ENCODE results near the gene TBX19. TPM values are rescaled to one million over a fixed set of nuclear protein-coding genes. Genes with fewer than 3 reads are reported as not detected.

The TBX19 gene
- total RNA-seq, 2 experiments from 2014 or later, result 0.80 to 0.82 TPM

DNA sequence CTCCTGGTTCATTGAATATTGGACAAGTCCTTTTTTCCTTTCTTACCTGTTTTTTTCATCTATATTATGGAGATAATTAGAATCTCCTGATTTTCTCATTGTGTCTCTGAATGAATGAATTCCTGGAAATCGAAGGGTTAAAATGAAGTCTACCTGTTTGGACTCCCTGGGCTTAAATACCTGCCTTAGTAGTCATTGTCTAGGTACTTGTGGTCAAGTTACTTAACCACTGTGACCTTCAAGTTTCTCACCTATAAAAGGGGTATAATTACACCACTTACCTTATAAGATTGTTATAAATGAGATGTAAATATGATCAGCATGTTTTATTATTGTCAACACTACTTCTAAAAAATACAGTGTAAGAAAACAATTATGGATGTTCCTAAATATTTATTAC, 9.0 kb upstream of the TBX19 start:
- ChIA-PET POLR2A (no interaction called here), CTCF (interaction anchor here (0.7 kb wide), 2 partner anchors 141 to 1344 kb away, joined by 4 to 6 read pairs; no protein-coding TSS in a partner anchor)

DNA sequence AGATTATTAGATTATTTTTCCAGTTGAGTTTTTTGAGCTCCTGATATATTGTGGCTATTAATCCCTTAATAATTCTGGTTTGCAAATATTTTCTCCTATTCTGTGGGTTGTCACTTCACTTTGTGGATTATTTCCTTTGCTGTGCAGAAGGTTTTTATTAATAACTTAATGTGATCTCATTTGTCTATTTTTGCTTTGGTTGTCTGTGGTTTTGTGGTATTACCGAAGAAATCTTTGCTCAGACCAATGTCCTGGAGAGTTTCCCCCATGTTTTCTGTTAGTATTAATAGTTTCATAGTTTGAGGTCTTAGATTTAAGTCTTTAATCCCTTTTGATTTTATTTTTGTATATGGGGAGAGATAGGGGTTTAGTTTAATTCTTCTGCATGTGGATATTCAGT, 7.1 kb upstream of the TBX19 start:
- CTCF ChIA-PET, result no interaction called here
- POLR2A ChIA-PET, result no interaction called here

DNA sequence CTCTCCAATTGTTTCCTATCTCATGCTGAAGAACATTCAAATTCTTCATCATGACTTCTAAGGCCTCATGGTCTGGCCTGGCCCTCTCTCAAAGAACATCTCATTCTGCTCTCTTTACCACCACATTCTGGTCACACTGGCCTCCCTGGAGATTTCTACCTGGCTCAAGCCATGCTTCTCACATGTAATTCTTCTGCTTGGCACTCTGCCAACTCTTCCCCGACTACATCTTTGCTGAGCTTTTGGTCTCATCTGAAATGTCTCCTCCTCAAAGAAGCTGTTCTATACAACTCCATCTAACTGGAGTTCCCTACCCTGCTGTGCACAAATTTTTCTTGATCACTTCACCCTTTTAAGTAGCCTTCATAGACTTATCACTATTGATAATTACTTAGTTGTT, 1.4 kb upstream of the TBX19 start:
- POLR2A ChIA-PET, result no interaction called here
- CTCF ChIA-PET, result no interaction called here

DNA sequence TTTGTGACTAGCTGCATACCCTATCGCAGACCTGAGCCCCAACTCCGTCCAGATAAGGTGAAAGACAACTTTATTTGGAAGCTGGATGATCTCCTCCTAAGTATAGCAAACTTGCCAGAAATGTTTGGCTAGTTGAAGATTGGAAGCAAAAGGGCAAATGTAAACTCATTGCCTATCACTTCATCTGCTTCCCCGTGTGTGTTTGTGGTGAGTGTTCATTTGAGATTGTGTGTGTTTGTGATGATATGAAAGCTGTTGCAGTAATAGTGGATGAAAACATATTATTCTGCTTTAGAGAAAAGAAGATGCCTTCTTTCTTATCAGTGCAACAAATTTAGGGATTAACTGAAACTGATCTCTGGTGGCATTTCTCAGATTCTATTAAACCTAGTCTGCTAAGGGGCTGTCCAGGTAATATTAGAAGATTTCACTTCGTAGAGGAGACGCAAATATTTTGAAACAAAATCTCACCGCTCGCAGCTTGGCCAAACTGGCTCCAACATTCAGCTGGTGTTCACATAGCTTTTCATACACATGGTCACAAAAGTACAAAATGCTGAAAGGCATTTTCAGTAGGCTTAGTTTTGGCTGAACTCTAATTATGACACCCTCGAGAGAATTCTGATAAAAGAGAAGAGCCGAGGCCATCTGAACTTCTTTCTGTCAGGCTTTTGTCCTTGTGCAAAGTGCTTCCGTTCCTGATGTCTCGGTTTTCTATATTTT, 1.1 kb downstream of the TBX19 start:
- ChIA-PET POLR2A (no interaction called here), CTCF (no interaction called here)

DNA sequence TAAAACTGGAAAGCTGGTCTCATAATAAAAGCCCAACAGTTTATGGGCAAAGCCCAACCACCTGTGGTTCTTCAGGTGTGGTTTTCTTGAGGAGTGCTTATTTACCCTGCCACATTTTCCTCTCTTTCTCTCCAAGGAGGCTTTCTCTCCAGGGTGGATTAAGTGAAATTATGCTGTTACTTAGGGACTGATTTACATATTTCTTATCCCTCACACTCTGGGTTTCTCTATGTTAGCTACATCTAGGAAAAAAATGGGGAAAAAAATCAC, 4.8 kb downstream of the TBX19 start:
- CTCF ChIA-PET, result no interaction called here
- POLR2A ChIA-PET, result no interaction called here

DNA sequence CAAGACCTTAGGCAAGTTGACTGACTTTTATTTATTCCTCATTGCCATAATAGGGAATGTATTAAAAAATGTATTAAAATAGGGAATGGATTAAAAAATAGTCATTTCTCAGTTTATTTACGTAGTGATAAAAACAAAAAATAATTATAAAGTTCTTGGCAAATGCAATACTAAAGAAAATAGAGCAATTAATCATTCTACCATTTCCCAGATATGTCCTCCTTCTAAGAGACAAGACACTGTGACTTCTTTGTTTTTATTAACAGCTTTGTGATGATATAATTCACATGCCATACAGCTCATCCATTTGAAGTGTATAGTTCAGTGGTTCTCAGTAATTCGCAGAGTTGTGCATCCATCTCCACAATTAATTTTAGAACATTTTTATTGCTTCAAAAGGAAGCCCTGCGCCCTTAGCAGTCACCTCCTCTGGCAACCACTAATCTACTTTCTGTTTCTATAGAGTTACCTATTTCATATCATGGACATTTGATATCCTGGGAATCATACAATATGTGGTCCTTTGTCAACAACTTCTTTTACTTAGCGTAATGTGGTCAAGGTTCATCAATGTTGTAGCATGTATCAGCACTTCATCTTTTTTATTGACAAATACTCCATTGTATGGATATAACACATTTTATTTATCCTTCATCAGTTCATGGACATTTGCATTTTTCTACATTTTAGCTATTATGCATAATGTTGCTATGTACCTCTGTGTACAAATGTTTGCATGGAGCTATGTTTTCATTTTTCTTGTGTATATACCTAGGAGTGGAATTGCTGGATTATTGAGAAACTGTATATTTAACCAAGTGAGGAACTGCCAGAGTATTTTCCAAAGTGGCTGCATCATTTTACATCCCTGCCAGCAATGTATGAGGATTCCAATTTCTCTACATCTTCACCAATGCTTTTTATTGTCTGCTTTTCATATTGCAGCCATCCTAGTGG, 5.6 kb downstream of the TBX19 start:
- ChIA-PET POLR2A (no interaction called here), CTCF (interaction anchor here (1.6 kb wide), 1 partner anchor 204 kb away, joined by 4 read pairs; no protein-coding TSS in a partner anchor)

DNA sequence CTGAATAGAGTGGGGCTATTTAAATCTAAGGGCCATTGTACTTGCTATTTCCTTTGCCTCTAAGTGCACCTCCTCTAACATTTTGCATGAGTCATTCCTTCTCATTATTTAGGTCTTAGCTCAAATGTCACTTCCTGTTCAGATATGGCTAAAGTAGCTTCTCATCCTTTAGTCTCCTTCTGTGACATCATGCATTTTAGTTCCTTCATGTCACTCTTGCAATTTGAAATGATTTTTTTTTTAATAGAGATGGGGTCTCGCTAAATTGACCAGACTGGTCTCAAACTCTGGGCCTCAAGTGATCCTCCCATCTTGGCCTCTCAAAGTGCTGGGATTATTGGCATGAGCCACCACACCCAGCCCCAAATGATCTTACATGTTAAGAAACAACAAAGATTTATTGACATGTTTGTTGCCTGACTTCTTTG, 6.6 kb downstream of the TBX19 start:
- ChIA-PET CTCF (interaction anchor here (1.6 kb wide), 1 partner anchor 205 kb away, joined by 4 read pairs; no protein-coding TSS in a partner anchor), POLR2A (no interaction called here)

DNA sequence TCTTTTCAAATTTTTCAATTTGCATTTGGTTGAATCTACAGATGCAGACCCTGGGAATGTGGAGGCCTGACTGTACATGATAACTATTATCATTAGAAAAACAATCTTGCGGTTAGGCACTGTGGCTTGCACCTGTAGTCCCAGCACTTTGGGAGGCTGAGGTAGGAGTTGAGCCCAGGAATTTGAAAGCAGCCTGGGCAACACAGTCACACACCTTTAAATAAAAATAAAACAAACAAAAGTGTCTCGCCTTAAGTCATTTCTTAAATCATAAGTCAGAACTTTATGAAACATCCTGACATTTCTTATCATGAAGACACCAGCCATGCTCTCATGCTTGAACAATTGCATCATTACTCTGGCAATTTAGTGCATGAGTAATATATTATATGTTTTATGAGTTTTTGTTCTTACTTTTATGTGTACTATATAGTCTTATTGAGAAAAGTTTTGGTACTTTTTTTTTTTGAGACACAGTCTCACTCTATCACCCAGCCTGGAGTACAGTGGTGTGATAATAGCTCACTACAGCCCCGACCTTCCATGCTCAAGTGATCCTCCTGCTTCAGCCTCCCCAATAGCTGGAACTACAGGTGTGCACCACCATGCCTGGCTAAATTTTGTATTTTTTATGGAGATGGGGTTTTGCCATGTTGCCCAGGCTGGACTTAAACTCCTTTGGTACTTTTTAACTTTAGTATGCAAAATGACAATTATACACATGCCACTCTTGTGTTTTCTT, 7.8 kb downstream of the TBX19 start:
- ChIA-PET POLR2A (no interaction called here), CTCF (no interaction called here)

DNA sequence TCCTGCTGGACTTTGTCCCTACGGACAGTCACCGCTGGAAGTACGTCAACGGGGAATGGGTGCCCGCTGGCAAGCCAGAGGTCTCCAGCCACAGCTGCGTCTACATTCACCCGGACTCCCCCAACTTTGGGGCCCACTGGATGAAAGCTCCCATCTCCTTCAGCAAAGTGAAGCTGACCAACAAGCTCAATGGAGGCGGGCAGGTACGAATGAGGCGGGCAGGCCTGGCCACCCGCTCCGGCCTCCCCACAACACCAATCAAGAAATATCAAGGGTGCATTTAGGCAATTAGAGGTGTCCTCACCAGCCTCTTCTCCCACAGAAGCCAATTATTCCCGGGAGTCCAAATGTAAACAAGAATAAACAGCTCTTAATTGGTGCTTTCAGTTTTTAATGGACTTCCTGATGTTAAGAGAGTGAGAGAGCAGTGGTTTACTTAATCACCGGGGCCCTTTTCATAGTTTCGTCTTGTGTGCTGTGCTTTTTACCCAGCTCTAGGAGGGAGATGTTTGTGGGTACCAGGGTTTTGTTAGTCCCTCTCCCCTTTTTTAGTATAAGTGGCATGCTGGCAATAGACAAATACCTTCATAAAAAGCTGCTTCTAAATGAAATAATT, 10.7 kb downstream of the TBX19 start:
- CTCF ChIA-PET, result no interaction called here
- POLR2A ChIA-PET, result no interaction called here

DNA sequence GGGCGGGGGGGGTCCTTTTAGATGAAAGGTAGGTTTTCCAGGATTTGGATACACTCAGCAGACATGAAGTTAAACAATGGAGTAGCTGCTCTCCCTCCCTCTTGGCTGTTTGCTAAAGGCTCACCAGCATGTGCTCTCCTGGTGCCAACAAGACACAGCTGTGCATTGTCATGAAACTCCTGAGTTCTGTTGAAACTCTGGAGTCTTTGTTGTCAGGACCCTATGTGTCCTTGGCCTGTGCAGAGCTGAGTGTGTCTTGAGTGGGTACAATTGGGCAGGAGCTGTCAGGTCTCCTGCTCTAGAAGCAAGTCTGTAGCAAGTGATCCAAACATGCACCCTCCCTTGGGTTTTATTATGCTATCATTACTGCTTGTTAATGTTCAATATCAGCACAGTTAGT, 12.7 kb downstream of the TBX19 start:
- POLR2A ChIA-PET, result no interaction called here
- CTCF ChIA-PET, result no interaction called here

DNA sequence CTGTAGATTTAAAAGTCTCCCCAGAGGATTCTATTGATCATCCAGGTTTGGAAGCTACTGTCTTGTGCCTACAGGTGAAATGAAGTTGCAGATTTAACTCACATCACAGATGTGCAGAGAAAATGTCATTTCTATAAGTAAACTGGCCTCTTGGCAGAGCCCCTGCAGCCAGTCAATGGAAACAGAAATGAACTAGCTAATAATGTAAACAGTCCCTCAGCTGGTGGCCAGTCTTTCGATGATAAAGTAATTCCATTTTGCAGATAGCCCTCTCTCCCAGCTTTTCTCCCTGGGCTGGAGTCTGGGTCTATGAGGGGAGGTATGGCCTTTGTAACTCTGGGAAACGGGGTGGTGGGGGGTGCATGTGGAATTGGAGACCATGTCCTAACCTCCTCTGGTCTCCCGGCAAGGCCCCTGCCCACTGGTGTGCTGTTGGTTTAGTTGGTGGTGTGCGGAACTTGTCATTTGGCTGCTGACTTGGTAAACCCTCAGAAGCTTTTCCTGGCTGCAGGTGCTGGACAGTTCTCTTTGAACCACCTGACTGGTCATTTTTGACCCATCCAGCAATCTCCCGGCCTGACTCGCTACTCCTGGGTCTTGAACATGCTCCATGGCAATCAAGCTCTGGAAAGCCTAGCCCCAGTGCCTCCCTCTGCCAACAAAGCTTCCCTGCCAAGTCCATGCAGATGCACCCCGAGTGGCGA, 14.9 kb downstream of the TBX19 start:
- ChIA-PET POLR2A (no interaction called here), CTCF (interaction anchor here (0.6 kb wide), 2 partner anchors 11 to 50 kb away, joined by 3 read pairs; no protein-coding TSS in a partner anchor)

DNA sequence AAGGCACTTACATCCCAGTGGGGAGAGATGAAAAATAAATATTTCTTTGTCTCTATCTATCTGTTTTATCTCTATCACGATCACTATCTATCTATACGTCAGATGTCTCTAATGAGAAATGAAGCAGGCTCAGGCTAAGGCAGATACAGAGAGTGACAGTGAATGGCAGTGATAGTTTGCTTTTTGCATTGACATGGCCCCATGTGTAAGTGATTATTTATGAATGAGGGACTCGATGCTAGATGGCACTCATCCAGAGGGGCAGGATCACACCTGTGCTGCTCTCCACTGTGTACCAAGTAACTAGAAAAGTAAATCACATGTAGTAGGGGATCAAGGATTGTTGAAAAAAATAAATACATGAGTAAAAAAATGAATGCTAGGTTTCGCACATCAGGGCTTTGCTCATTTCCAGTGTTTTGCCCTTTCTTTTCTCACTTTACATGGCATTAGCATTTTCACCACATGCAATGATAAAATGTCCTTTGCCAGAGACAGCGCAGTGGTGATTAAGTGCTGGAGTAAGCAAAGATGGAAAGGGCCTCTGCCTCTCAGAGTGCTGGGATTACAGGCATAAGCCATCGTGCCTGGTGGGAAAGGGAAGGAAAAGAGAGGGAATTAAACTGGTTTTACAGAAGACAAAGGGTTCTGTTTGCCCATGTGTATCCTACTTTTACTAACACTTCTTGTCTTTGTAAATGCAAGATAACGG, 16.5 kb downstream of the TBX19 start:
- ChIA-PET POLR2A (no interaction called here), CTCF (no interaction called here)

DNA sequence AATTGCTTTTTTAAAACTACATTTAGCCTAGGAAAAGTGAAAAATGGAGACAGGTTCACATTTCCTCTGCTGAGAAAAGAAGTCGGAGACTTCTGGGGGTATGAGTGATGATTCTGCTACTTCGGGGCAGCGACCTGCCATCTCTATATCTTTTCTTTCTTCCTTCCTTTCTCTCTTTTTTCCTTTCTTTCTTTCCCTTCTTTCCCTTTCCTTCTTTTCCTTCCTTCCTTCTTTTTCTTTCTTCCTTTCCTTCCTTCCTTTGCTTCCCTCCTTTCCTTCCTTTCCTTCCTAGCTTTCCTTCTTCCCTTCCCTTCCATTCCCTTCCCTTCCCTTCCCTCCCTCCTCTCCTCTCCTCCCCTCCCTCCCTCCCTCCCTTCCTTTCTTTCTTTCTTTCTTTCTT, 17.8 kb downstream of the TBX19 start:
- POLR2A ChIA-PET, result no interaction called here
- CTCF ChIA-PET, result no interaction called here

DNA sequence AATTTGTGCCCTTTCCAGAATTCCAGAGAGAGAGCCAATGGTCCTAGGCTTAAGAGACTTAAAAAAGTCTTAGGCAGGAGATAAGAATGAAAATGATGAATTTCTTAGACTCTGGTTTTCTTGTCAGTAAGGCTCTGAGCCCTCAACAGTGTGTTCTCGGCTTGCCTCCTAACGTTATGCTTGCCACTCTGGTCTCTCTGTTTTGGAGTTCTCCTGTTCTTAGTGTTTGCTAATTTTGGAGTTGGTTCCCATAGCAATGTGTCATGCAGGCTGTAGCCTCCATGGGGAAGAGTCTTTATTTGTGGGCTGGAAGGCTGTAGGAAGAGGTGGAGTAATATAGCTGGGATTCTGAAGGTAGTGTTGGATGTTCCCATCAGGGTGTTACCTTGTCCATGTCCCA, 19.9 kb downstream of the TBX19 start:
- ChIA-PET POLR2A (no interaction called here), CTCF (no interaction called here)

DNA sequence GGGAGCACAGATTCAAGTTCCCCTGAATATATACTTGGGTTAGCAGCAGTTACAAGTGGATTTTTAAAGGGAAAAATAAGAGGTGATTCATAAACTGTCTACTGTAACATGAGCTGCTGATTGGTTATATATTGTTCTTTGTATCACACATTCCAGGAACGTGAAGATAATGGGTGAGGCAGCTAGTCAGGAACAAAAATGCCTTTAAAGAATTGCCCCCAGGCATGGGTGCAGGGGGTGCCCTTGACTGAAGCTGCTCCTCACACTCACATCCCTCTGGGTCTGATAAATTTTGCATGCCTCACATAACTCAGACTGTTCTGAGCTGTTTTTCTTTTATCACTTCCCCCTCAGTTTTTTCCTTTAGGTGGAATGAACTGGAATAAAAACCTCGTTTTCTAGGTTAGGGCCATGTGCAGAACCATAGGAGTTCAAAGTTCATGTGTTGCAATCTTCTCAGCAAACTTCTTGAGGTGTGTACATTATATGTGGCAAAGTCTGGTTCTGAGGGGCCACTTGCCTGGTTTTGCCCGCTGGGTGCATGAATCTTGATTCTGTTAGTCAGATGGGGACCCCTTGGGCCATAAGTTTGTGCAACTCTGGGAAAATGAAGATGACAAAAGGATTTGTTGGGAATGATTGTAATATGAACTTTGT, 21.1 kb downstream of the TBX19 start:
- ChIA-PET CTCF (no interaction called here), POLR2A (no interaction called here)

DNA sequence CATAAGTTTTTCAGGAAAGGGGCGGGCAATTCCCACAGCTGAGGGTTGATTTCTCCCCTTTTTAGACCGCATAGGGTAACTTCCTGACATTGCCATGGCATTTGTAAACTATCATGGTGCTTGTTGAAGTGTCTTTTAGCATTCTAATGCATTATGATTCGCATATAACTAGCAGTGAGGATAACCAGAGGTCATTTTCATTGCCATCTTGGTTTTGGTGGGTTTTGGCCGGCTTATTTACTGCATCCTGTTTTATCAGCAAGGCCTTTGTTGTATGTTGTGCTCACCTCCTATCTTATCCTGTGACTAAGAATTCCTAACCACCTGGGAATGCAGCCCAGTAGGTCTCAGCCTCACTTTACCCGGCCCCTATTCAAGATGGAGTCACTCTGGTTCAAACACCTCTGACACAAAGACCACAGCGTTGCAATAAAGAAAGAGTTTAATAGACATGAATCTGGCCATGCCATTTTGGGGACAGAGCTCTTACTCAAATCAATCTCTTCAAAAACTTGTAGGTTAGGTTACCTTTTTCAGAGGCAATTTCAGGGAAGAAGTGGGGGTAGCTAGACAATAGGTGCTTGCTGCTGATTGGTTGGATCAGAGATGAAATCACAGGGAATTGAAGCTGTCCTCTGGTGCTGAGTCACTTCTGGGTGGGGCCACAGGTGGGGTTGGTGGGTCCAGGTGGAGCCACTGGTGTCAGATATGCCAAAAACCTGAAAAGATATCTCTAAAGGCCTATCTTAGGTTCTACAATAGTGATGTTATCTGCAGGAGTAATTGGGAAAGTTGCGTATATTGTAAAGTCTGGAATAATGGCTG, 23.3 kb downstream of the TBX19 start:
- CTCF ChIA-PET, result no interaction called here
- POLR2A ChIA-PET, result no interaction called here

DNA sequence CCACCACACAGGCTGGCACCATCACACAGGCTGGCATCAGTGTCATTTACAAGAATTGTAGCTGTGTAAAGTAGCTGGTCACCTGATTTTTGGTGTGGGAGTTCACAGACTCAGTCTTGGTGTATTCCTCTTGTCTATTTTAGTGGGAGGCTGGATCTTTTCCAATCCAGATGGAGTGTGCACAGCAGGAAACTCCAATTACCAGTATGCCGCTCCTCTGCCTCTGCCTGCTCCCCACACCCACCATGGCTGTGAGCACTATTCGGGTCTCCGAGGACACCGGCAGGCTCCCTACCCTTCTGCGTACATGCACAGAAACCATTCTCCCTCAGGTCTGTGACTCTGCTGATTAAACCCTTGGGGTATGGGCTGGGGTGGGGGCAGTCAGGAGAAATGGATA, 24.2 kb downstream of the TBX19 start:
- POLR2A ChIA-PET, result no interaction called here

More for the DNA sequence above, 24.2 kb downstream of the TBX19 start:
- CTCF ChIA-PET, result no interaction called here

Data from activated CD8-positive, alpha-beta memory T cell treated with anti-CD3 and anti-CD28 coated beads for 36 hours (primary cell).